ENCODE results near the gene SOCS7. TPM values are rescaled to one million over a fixed set of nuclear protein-coding genes. Genes with fewer than 3 reads are reported as not detected.
A peak's percentile ranks its signal among the peaks of the same experiment; 100 is the strongest.

SOCS7 gene, protein sequence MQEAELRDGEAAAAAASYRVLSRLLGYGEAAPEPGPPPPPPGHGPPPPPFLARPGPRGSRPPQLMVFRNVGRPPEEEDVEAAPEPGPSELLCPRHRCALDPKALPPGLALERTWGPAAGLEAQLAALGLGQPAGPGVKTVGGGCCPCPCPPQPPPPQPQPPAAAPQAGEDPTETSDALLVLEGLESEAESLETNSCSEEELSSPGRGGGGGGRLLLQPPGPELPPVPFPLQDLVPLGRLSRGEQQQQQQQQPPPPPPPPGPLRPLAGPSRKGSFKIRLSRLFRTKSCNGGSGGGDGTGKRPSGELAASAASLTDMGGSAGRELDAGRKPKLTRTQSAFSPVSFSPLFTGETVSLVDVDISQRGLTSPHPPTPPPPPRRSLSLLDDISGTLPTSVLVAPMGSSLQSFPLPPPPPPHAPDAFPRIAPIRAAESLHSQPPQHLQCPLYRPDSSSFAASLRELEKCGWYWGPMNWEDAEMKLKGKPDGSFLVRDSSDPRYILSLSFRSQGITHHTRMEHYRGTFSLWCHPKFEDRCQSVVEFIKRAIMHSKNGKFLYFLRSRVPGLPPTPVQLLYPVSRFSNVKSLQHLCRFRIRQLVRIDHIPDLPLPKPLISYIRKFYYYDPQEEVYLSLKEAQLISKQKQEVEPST
- total RNA-seq: 10.4 TPM
- polyA plus RNA-seq: 3.5 TPM
- long read RNA-seq, donor 1: 0 reads
- long read RNA-seq, donor 2: 0 reads
- long read RNA-seq, donor 3, partial matches to known transcripts: 6 of 6 reads
- long read RNA-seq, donor 3, other reads (novel, unspliced or antisense): 0 of 6 reads
- long read RNA-seq, donor 4, partial matches to known transcripts: 0 of 1 reads
- long read RNA-seq, donor 4, other reads (novel, unspliced or antisense): 0 of 1 reads
- long read RNA-seq, donor 5, partial matches to known transcripts: 0 of 1 reads
- long read RNA-seq, donor 5, other reads (novel, unspliced or antisense): 0 of 1 reads
- long read RNA-seq, donor 6, partial matches to known transcripts: 0 of 1 reads
- long read RNA-seq, donor 6, other reads (novel, unspliced or antisense): 0 of 1 reads
- long read RNA-seq, donor 7, partial matches to known transcripts: 0 of 1 reads
- long read RNA-seq, donor 7, other reads (novel, unspliced or antisense): 0 of 1 reads
- long read RNA-seq, donor 8: 0 reads
- long read RNA-seq, donor 9, partial matches to known transcripts: 7 of 8 reads
- long read RNA-seq, donor 9, other reads (novel, unspliced or antisense): 0 of 8 reads
- long read RNA-seq, donor 10: 0 reads

DNA sequence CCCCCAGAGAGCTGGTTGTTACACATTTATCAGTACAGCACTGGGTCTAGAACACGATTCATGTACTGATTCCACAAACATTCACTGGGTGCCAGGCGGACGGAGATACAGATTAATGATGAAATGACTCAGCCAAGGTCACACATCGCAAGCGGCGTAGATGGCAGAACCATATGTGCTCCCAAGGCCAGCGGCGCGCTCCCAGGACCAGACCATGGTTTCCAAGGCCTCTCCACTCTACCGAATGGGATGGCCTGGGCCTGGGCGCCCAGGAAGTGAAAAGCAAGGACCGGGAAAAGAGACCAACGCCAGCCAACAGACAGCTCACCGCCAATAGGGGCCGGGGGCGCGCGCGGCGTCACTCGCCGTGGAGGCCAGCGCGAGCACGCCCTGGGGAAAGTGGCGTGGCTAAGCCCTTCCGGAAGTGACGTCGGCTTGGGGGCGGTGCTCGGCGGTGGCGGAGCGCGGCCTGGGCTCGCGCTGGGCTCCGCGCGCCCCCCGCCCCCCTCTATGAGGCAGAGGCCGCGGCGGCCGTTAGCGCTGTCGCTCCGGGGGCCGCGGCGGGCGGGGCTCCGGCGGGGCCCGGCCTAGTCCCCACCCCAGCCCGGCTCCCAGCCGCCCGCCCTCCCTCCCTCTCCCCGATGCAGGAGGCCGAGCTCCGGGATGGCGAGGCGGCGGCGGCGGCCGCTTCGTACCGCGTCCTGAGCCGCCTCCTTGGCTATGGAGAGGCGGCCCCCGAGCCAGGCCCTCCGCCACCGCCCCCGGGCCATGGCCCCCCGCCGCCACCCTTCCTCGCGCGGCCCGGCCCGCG lies at the start of gene SOCS7:
Gene SOCS7, plus strand, starts transcription at position 433 of the 811 bp plus-strand sequence. Its CDS starts 209 bp downstream, at position 642.
- H3K4me1 ChIP-seq (ENCODE audit: control insufficient read depth in 2 of 2, insufficient read depth in 2 of 2, low read length in 2 of 2): peaks cover 18 to 31% of the 10 kb centered on the region in 2 donors
- H3K27ac ChIP-seq (ENCODE audit: low read depth in 1 of 2, low read length in 1 of 2): peak within 1 kb of the TSS; percentile 28 to 72
- 8% methylated on average over 83 of the region's 84 CpGs for WGBS

DNA sequence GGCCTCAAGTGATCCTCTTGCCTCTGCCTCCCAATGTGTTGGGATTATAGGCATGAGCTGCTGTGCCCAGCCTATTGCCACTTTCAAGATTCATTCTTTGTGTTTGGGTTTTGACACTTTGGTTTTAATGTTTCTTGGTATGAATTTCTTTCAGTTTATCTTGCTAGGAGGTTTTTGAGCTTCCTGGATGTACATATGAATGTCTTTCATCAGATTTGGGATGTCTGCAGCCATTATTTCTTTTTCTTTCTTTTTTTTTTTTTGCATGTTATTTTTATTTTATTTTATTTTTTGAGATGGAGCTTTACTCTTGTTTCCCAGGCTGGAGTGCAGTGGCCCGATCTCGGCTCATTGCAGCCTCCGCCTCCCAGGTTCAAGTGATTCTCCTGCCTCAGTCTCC lies 36.1 kb upstream of the SOCS7 start:
- peaks cover 13 to 15% of the 10 kb centered on the region in 2 donors for H3K36me3 ChIP-seq (ENCODE audit: control insufficient read depth in 2 of 2, insufficient read depth in 2 of 2, low read length in 1 of 2)
- no peak for DNase-seq (ENCODE audit: low read depth in 6 of 9, low spot score in 9 of 9)

More for the DNA sequence above, at the start of gene SOCS7:
- Histone ChIP-seq H3K4me3 (ENCODE audit: low read length in 2 of 2) (peak within 1 kb of the TSS; percentile 68 to 92), H3K27me3 (ENCODE audit: control insufficient read depth in 2 of 2, insufficient read depth in 1 of 2, low read length in 1 of 2) (no peaks in the 10 kb centered on the region), H3K36me3 (ENCODE audit: control insufficient read depth in 2 of 2, insufficient read depth in 2 of 2, low read length in 1 of 2) (no peaks in the 10 kb centered on the region), H3K9me3 (ENCODE audit: control insufficient read depth in 2 of 2, insufficient read depth in 1 of 2, low read length in 1 of 2) (no peaks in the 10 kb centered on the region)
- DNase-seq (ENCODE audit: low read depth in 6 of 9, low spot score in 9 of 9): peak; percentile 57 to 94 (median 87)

DNA sequence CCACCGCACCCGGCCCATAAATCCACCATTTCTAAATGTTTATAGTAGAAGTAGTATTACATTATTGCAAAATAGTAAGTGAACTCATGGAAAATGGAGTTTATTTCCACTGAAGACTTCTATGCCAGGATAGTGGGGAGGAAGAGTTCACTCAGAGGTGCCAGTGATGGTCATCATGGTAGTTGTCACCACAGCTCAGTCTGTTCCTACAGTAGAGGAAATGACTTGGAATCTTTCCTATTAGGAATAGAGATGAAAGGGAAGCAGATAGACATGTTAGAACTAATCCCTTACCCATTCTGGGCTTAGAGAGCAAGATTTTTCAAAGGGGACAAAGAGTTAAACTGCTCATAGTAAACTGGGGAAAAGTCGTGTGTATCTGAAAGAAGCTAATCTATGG lies 34.6 kb upstream of the SOCS7 start:
- H3K4me3 ChIP-seq (ENCODE audit: low read length in 2 of 2): no peak overlapping the region
- no peaks in the 10 kb centered on the region for H3K9me3 ChIP-seq (ENCODE audit: control insufficient read depth in 2 of 2, insufficient read depth in 1 of 2, low read length in 1 of 2)
- no peak overlapping the region for H3K27ac ChIP-seq (ENCODE audit: low read depth in 1 of 2, low read length in 1 of 2)
- DNase-seq (ENCODE audit: low read depth in 6 of 9, low spot score in 9 of 9): no peak
- peaks cover 17 to 18% of the 10 kb centered on the region in 2 donors for H3K36me3 ChIP-seq (ENCODE audit: control insufficient read depth in 2 of 2, insufficient read depth in 2 of 2, low read length in 1 of 2)
- H3K27me3 ChIP-seq (ENCODE audit: control insufficient read depth in 2 of 2, insufficient read depth in 1 of 2, low read length in 1 of 2): no peaks in the 10 kb centered on the region
- 96% methylated on average over 3 of the region's 3 CpGs for WGBS
- no peaks in the 10 kb centered on the region for H3K4me1 ChIP-seq (ENCODE audit: control insufficient read depth in 2 of 2, insufficient read depth in 2 of 2, low read length in 2 of 2)

More for the DNA sequence above, 36.1 kb upstream of the SOCS7 start:
- Histone ChIP-seq H3K4me1 (ENCODE audit: control insufficient read depth in 2 of 2, insufficient read depth in 2 of 2, low read length in 2 of 2) (no peaks in the 10 kb centered on the region), H3K27me3 (ENCODE audit: control insufficient read depth in 2 of 2, insufficient read depth in 1 of 2, low read length in 1 of 2) (no peaks in the 10 kb centered on the region), H3K9me3 (ENCODE audit: control insufficient read depth in 2 of 2, insufficient read depth in 1 of 2, low read length in 1 of 2) (no peaks in the 10 kb centered on the region), H3K4me3 (ENCODE audit: low read length in 2 of 2) (no peak overlapping the region), H3K27ac (ENCODE audit: low read depth in 1 of 2, low read length in 1 of 2) (no peak overlapping the region)
- WGBS: 65% methylated on average over 3 of the region's 3 CpGs

DNA sequence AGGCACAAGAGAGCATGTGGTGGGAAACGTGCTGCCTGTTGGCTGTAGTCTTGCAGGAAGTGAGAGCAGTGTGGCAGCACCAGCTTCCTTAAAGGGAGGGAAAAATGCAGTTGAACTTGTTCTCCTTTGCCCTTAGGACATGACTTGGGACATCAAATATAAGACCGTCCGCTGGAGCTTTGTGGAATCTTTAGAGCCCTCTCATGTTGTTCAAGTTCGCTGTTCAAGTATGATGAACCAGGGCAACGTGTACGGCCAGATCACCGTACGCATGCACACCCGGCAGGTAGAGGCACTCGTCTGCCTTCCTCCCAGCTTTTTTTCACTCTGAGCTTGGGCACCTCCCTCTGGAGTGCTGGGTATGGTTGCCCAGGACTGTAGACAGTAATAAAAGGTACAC lies 31.2 kb upstream of the SOCS7 start:
- no peak overlapping the region for H3K4me3 ChIP-seq (ENCODE audit: low read length in 2 of 2)
- H3K27me3 ChIP-seq (ENCODE audit: control insufficient read depth in 2 of 2, insufficient read depth in 1 of 2, low read length in 1 of 2): no peaks in the 10 kb centered on the region
- no peaks in the 10 kb centered on the region for H3K9me3 ChIP-seq (ENCODE audit: control insufficient read depth in 2 of 2, insufficient read depth in 1 of 2, low read length in 1 of 2)
- DNase-seq (ENCODE audit: low read depth in 6 of 9, low spot score in 9 of 9): no peak
- peaks cover 5 to 10% of the 10 kb centered on the region in 2 donors for H3K4me1 ChIP-seq (ENCODE audit: control insufficient read depth in 2 of 2, insufficient read depth in 2 of 2, low read length in 2 of 2)
- no peak overlapping the region for H3K27ac ChIP-seq (ENCODE audit: low read depth in 1 of 2, low read length in 1 of 2)
- peaks cover 23 to 31% of the 10 kb centered on the region in 2 donors for H3K36me3 ChIP-seq (ENCODE audit: control insufficient read depth in 2 of 2, insufficient read depth in 2 of 2, low read length in 1 of 2)
- WGBS: 98% methylated on average over 10 of the region's 10 CpGs

DNA sequence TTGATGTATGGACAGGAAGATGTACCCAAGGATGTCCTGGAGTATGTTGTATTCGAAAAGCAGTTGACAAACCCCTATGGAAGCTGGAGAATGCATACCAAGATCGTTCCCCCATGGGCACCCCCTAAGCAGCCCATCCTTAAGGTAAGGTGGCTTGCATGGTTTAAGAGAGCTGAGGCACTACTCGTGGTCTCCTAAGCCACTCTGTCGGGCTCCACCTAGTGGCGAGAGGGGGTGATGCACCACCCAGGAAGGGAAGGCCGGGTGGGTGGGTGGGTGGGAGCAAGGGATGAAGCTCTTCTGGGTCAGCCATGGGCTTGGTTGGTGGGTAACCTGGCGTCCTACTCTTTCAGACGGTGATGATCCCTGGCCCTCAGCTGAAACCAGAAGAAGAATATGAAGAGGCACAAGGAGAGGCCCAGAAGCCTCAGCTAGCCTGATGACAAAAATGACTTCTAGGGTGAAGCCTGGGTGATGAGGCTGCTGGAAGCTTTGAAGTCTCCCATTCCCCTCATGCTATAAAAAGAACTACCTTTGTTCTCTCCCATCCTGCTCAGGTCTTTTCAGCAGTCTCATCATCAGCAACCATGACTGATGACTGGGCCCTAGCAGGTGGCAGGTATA lies 29.4 kb upstream of the SOCS7 start:
- Histone ChIP-seq H3K27me3 (ENCODE audit: control insufficient read depth in 2 of 2, insufficient read depth in 1 of 2, low read length in 1 of 2) (no peaks in the 10 kb centered on the region), H3K9me3 (ENCODE audit: control insufficient read depth in 2 of 2, insufficient read depth in 1 of 2, low read length in 1 of 2) (no peaks in the 10 kb centered on the region), H3K36me3 (ENCODE audit: control insufficient read depth in 2 of 2, insufficient read depth in 2 of 2, low read length in 1 of 2) (peaks cover 23 to 31% of the 10 kb centered on the region in 2 donors), H3K4me1 (ENCODE audit: control insufficient read depth in 2 of 2, insufficient read depth in 2 of 2, low read length in 2 of 2) (peaks cover 12 to 28% of the 10 kb centered on the region in 2 donors), H3K4me3 (ENCODE audit: low read length in 2 of 2) (no peak overlapping the region), H3K27ac (ENCODE audit: low read depth in 1 of 2, low read length in 1 of 2) (no peak overlapping the region)
- DNase-seq (ENCODE audit: low read depth in 6 of 9, low spot score in 9 of 9): peak in 8 of 9 donors; percentile 18 to 76 (median 48)
- 38% methylated on average over 8 of the region's 8 CpGs for WGBS

DNA sequence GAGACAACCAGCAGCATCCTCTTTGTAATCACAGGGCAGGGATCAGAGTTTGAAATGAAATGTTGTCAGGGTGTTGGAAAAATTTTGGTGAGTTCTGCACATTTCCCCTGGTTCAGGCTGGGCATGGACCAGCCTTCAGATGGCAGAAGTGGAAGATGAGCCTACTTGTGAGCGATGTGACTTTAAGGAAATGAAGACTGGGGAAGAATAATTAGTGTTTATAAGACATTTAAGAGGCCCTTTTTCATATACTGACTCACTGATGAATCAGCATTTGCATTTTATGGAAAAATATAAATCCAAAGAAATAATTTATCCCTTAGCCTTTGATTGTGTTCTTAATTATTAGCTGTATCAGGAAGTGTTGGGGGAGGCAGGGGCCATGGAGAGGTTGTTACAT lies 28.7 kb upstream of the SOCS7 start:
- Histone ChIP-seq H3K9me3 (ENCODE audit: control insufficient read depth in 2 of 2, insufficient read depth in 1 of 2, low read length in 1 of 2) (no peaks in the 10 kb centered on the region), H3K4me1 (ENCODE audit: control insufficient read depth in 2 of 2, insufficient read depth in 2 of 2, low read length in 2 of 2) (peaks cover 12 to 32% of the 10 kb centered on the region in 2 donors), H3K27me3 (ENCODE audit: control insufficient read depth in 2 of 2, insufficient read depth in 1 of 2, low read length in 1 of 2) (no peaks in the 10 kb centered on the region), H3K36me3 (ENCODE audit: control insufficient read depth in 2 of 2, insufficient read depth in 2 of 2, low read length in 1 of 2) (peaks cover 23 to 31% of the 10 kb centered on the region in 2 donors), H3K4me3 (ENCODE audit: low read length in 2 of 2) (no peak overlapping the region), H3K27ac (ENCODE audit: low read depth in 1 of 2, low read length in 1 of 2) (no peak overlapping the region)
- WGBS: 97% methylated on average over 1 of the region's 1 CpG
- DNase-seq (ENCODE audit: low read depth in 6 of 9, low spot score in 9 of 9): no peak

DNA sequence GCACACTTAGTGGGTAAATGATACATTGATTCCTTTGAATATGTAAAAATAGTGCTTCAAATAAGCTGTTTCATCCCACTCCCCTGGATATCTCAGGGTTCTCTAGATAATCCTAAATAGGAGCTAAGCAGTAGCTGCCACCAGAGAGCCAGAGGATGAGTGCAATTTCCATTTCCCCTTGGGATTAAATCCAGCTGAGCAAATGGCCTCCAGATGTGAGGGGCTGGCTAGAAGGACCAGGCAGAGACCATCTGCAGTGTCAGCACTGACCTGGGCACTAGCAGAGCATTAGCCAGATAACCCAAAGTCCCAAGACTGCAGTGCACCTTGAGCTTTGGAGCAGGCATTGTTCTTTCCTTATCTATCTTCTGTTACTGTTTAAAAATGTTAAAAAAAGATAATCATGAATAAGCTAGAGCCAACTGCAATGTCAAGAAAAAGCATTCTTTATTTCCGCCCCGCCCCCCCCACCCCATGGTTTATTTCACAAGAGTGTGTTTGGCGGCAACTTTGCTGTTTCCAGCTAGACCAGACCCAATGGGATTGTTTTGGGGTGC lies 27.4 kb upstream of the SOCS7 start:
- Histone ChIP-seq H3K4me1 (ENCODE audit: control insufficient read depth in 2 of 2, insufficient read depth in 2 of 2, low read length in 2 of 2) (peaks cover 12 to 32% of the 10 kb centered on the region in 2 donors), H3K27me3 (ENCODE audit: control insufficient read depth in 2 of 2, insufficient read depth in 1 of 2, low read length in 1 of 2) (no peaks in the 10 kb centered on the region), H3K9me3 (ENCODE audit: control insufficient read depth in 2 of 2, insufficient read depth in 1 of 2, low read length in 1 of 2) (no peaks in the 10 kb centered on the region), H3K4me3 (ENCODE audit: low read length in 2 of 2) (no peak overlapping the region), H3K36me3 (ENCODE audit: control insufficient read depth in 2 of 2, insufficient read depth in 2 of 2, low read length in 1 of 2) (peaks cover 22 to 30% of the 10 kb centered on the region in 2 donors), H3K27ac (ENCODE audit: low read depth in 1 of 2, low read length in 1 of 2) (no peak overlapping the region)
- WGBS: 98% methylated on average over 3 of the region's 3 CpGs
- no peak for DNase-seq (ENCODE audit: low read depth in 6 of 9, low spot score in 9 of 9)
